ENCODE results near the gene RABGAP1L. TPM values are rescaled to one million over a fixed set of nuclear protein-coding genes. Genes with fewer than 3 reads are reported as not detected.
A peak's percentile ranks its signal among the peaks of the same experiment; 100 is the strongest.
"Not testable (repeated sequence)": the region's sequence is repeated elsewhere in the genome, so short reads cannot be mapped to it uniquely, and the experiment has no call there.

The RABGAP1L gene
- total RNA-seq, 2 experiments from 2014 or later: 20.2 to 22.6 TPM

DNA sequence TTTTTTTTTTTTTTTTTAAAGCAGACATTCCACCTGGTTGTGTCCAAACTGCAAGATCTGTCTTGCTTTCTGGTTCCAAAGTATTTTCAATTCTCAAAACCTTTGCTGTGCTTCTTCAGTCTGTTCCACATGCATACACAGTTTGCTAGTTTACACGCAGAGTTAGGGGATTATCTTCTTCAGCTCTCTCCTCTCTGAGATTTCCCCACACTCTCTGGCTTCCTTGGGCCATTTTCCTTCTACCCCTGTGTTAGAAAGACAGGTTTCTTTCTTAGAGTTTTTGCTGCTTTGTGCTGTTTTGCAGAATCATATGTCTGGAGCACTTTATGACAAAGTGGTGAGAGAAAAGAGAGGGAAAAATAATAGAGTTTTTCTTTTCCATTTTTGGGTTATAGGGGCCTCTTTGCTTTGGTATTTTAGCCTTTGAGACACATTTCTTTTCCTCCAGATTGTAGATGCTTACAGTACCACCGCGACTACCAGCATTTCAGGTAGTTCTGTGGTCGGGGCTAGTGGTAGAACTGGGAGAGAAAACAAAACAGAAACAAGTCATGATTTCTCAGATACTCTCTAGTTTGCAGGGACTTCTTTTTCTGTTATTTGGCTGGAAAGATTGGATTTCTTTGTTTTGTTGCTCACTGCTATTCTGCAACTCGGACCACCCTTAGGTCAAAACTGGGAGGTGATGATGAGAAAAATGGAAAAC lies 66.3 kb downstream of the RABGAP1L start:
- Mint-ChIP-seq H3K4me3 (no peak overlapping the region), H3K4me1 (peaks cover 11% of the 10 kb centered on the region), H3K9me3 (peaks cover 3% of the 10 kb centered on the region), H3K27me3 (no peaks in the 10 kb centered on the region), H3K27ac (no peak overlapping the region), H3K36me3 (peaks cover 39% of the 10 kb centered on the region)
- no peak for DNase-seq

GRCh38 chr1:174230399-174230798 lies 71.1 kb downstream of the RABGAP1L start:
- Mint-ChIP-seq H3K36me3 (peaks cover 34% of the 10 kb centered on the region), H3K27ac (no peak overlapping the region), H3K4me3 (no peak overlapping the region), H3K4me1 (peaks cover 3% of the 10 kb centered on the region), H3K9me3 (peaks cover 6% of the 10 kb centered on the region), H3K27me3 (no peaks in the 10 kb centered on the region)
- DNase-seq: no peak

DNA sequence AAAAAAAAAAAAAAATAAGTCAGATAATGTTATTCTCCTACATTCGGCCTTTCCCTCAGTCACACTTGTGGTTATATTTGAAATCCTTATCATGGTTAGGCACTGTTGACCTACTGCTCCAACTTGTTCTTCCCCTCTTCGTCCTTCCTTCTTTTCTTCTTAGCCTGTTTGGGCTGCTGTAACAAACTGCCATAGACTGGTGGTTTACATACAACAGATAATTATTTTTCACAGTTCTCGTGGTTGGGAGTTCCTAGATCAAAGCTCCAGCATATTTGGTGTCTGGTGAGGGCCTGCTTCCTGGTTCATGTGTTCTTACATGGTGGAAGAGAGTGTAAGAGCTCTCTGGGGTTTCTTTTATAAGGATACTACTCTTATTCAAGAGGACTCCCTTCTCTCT lies 73.4 kb downstream of the RABGAP1L start:
- Mint-ChIP-seq H3K4me1 (no peaks in the 10 kb centered on the region), H3K4me3 (no peak overlapping the region), H3K36me3 (peaks cover 28% of the 10 kb centered on the region), H3K27me3 (no peaks in the 10 kb centered on the region), H3K9me3 (peaks cover 6% of the 10 kb centered on the region), H3K27ac (no peak overlapping the region)
- no peak for DNase-seq

DNA sequence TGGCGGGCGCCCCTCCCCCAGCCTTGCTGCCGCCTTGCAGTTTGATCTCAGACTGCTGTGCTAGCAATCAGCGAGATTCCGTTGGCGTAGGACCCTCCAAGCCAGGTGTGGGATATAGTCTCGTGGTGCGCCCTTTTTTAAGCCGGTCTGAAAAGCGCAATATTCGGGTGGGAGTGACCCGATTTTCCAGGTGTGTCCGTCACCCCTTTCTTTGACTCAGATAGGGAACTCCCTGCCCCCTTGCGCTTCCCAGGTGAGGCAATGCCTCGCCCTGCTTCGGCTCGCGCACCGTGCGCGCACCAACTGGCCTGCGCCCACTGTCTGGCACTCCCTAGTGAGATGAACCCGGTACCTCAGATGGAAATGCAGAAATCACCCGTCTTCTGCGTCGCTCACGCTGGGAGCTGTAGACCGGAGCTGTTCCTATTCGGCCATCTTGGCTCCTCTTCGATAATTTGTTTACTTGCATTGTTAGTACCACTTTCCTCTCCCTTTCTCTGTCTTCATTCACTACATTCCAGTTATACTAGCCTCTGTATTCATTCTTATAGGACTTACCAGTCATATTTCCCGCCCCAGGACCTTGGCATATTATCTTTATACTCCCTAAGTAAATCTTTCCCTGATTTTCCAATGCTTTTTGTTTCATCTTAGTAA lies 79.7 kb downstream of the RABGAP1L start:
- H3K27ac Mint-ChIP-seq, H3K27me3 Mint-ChIP-seq, DNase-seq, H3K4me3 Mint-ChIP-seq, H3K4me1 Mint-ChIP-seq, H3K9me3 Mint-ChIP-seq: not testable (repeated sequence)
- H3K36me3 Mint-ChIP-seq: peaks cover 10% of the 10 kb centered on the region

DNA sequence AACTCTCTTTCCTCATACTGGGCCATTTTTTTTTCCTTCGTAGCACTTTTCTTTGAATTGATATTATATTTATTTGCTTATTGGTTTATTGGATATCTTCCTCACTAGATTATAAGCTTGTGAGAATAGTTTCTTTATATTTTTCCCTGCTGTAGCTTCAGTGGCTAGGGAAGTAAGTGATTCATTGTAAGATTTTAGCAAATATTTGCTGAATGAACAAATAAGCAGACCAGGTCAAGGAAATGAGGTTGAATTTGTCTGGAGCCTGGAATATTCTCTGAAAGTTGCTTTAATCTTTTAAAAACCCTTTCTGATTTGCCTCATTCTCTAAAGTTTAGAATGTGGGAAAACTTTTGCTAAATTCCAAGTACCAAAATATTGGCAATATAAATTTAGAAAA lies 80.2 kb downstream of the RABGAP1L start:
- DNase-seq: no peak
- H3K9me3 Mint-ChIP-seq: no peaks in the 10 kb centered on the region
- no peak overlapping the region for H3K4me3 Mint-ChIP-seq
- no peaks in the 10 kb centered on the region for H3K27me3 Mint-ChIP-seq
- no peak overlapping the region for H3K27ac Mint-ChIP-seq
- H3K36me3 Mint-ChIP-seq: peaks cover 10% of the 10 kb centered on the region
- H3K4me1 Mint-ChIP-seq: no peaks in the 10 kb centered on the region

DNA sequence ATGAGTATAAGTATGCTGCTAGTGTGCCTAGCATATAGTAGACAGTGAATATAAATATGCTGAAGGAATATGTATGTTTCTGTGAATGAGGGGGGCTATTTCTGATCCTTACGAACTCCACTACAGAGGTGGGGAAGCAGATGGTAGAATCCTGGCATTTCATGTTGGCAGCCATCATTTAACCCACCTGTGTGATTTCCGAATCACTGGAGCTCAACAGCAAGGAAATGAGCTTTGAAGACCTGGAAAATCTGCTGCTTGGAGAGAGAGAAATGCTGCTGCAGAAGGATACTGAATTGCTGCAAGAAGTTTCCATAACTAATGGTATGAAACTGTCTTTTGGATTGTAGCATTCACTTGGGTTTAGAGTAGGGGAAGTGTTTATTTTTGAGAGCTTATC lies 83.5 kb downstream of the RABGAP1L start:
- no peaks in the 10 kb centered on the region for H3K4me1 Mint-ChIP-seq
- H3K9me3 Mint-ChIP-seq: no peaks in the 10 kb centered on the region
- DNase-seq: no peak
- no peak overlapping the region for H3K4me3 Mint-ChIP-seq
- no peak overlapping the region for H3K27ac Mint-ChIP-seq
- H3K36me3 Mint-ChIP-seq: peaks cover 16% of the 10 kb centered on the region
- H3K27me3 Mint-ChIP-seq: no peaks in the 10 kb centered on the region

DNA sequence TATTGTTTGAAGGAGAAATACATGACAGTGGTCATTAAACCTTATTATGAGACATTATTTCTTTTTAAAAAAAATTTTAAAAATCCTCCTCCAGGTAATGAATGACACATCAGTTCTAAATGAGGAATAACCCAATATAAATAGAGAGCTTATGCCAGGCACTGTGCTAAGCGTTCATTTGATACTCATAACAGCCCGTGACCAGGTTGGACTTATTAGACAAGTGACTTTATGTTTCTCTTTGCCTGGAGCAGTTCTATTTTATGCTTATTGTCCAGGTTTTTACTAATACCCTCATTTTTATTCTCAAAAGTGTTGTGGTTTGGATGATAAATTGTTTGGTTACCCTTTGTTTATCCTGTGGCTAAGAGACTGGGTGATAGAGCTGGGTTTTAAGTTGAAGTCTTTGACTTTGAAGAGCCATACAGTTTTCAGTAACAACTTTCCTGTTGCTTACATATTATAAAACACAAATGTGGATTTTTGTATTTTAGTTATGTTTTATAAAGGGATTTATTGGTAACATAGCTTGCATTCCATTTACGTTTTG lies 84.2 kb downstream of the RABGAP1L start:
- Mint-ChIP-seq H3K36me3 (peaks cover 13% of the 10 kb centered on the region), H3K4me3 (no peak overlapping the region), H3K27me3 (no peaks in the 10 kb centered on the region), H3K4me1 (no peaks in the 10 kb centered on the region), H3K9me3 (no peaks in the 10 kb centered on the region), H3K27ac (no peak overlapping the region)
- DNase-seq: no peak

DNA sequence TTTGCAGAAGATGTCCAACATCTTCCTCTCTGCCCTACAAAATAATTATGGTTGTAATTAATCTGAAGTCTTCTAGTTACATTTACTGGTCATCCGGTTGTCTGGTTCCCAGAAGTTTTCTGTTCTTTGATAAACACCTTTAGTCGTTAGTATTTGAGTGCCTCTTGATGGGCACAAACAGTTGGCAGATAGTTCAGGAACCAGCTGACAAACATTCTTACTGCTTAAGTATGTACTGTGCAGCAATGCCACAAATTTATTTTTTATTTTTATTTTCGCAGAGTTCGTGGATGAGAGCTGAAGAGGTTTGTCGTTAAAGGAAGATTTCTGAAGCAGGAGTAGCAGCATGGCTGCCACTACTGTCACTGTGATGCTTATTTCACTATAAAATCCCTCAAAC lies 84.7 kb downstream of the RABGAP1L start:
- H3K4me1 Mint-ChIP-seq: no peaks in the 10 kb centered on the region
- no peaks in the 10 kb centered on the region for H3K27me3 Mint-ChIP-seq
- H3K27ac Mint-ChIP-seq: no peak overlapping the region
- no peaks in the 10 kb centered on the region for H3K9me3 Mint-ChIP-seq
- no peak for DNase-seq
- no peak overlapping the region for H3K4me3 Mint-ChIP-seq
- peaks cover 13% of the 10 kb centered on the region for H3K36me3 Mint-ChIP-seq

DNA sequence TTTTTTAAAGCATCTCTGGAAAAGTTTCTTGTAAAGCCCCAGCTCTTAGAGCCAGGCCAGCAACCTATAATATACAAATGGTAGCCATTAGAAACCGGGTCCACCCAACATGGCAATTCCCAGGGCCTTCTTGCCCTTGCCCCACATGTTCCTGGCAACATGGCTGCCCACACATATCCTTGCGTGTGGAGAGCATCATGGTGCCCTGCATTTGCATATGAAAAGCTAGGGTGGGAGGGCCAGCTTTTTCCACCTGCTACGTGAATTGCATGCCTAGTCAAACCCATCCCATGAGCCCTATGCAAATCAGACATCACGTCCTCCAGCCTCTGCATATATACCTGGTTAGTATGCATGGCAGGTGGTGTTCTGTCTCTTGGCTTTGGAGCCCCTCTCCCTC lies 88.2 kb downstream of the RABGAP1L start:
- Mint-ChIP-seq H3K4me1 (no peaks in the 10 kb centered on the region), H3K27me3 (no peaks in the 10 kb centered on the region), H3K27ac (no peak overlapping the region), H3K36me3 (peaks cover 10% of the 10 kb centered on the region), H3K4me3 (no peak overlapping the region), H3K9me3 (no peaks in the 10 kb centered on the region)
- DNase-seq: no peak

DNA sequence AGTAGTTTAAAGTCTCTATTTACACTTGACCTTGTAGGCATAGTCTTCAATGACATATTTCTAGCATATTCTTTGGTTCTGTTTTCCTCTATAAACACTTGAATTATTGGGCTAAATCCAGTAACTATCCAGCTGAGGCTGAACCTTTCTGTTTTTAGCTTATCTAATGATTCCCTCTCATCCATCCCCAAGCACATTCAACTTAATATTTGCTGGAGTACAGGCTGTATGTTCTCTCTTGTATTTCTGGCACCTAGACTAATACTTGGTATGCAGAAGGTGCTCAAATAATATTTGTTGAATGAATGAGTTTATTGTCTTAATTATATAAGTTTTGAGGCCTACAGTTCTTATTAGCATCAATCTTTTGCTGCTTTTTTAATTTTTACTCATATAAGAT lies 88.7 kb downstream of the RABGAP1L start:
- H3K36me3 Mint-ChIP-seq: peaks cover 5% of the 10 kb centered on the region
- no peaks in the 10 kb centered on the region for H3K4me1 Mint-ChIP-seq
- H3K27ac Mint-ChIP-seq: no peak overlapping the region

GRCh38 chr1:174256386-174256785 lies 97.1 kb downstream of the RABGAP1L start:
- not testable (repeated sequence) for H3K9me3 Mint-ChIP-seq, DNase-seq, H3K27ac Mint-ChIP-seq

More for the DNA sequence above, 88.7 kb downstream of the RABGAP1L start:
- no peak for DNase-seq
- no peaks in the 10 kb centered on the region for H3K27me3 Mint-ChIP-seq
- H3K9me3 Mint-ChIP-seq: no peaks in the 10 kb centered on the region
- no peak overlapping the region for H3K4me3 Mint-ChIP-seq

GRCh38 chr1:174258148-174258550 lies 98.8 kb downstream of the RABGAP1L start:
- no peak overlapping the region for H3K27ac Mint-ChIP-seq
- peaks cover 14% of the 10 kb centered on the region for H3K36me3 Mint-ChIP-seq
- H3K27me3 Mint-ChIP-seq: no peaks in the 10 kb centered on the region
- peak; percentile 17 for DNase-seq
- H3K4me3 Mint-ChIP-seq: no peak overlapping the region
- no peaks in the 10 kb centered on the region for H3K4me1 Mint-ChIP-seq
- peaks cover 2% of the 10 kb centered on the region for H3K9me3 Mint-ChIP-seq

More at GRCh38 chr1:174256386-174256785, 97.1 kb downstream of the RABGAP1L start:
- H3K4me3 Mint-ChIP-seq, H3K27me3 Mint-ChIP-seq, H3K4me1 Mint-ChIP-seq: not testable (repeated sequence)
- H3K36me3 Mint-ChIP-seq: peaks cover 14% of the 10 kb centered on the region

GRCh38 chr1:174262349-174263241 lies 103.3 kb downstream of the RABGAP1L start:
- Mint-ChIP-seq H3K27me3 (no peaks in the 10 kb centered on the region), H3K4me1 (no peaks in the 10 kb centered on the region), H3K4me3 (no peak overlapping the region), H3K9me3 (no peaks in the 10 kb centered on the region), H3K27ac (no peak overlapping the region), H3K36me3 (no peaks in the 10 kb centered on the region)
- no peak for DNase-seq

DNA sequence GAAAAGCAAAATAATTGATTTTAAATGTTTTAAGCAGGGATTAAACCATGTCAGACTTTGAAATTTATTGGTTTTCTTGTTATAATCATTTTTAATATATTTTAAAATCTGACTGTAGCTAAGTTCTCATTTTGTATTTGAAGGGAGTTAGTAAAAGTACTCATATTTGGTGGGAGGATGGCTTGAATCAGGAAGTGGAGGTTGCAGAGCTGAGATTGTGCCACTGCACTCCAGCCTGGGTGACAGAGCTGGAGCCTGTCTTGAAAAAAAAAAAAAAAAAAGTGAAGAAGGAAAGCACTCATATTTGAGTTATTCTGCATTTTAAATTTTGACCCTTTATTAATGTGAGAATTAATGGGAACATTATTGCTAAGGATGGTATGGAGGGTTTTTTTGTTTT lies 106.0 kb downstream of the RABGAP1L start:
- Mint-ChIP-seq H3K36me3 (peaks cover 2% of the 10 kb centered on the region), H3K27me3 (no peaks in the 10 kb centered on the region), H3K4me3 (no peak overlapping the region), H3K27ac (no peak overlapping the region), H3K9me3 (no peaks in the 10 kb centered on the region), H3K4me1 (no peaks in the 10 kb centered on the region)
- no peak for DNase-seq

GRCh38 chr1:174266476-174266875 lies 107.2 kb downstream of the RABGAP1L start:
- no peak overlapping the region for H3K27ac Mint-ChIP-seq

More at GRCh38 chr1:174266476-174266875, 107.2 kb downstream of the RABGAP1L start:
- Mint-ChIP-seq H3K27me3 (no peaks in the 10 kb centered on the region), H3K36me3 (peaks cover 2% of the 10 kb centered on the region), H3K4me3 (no peak overlapping the region), H3K4me1 (no peaks in the 10 kb centered on the region), H3K9me3 (no peaks in the 10 kb centered on the region)
- no peak for DNase-seq

Data from activated naive CD8-positive, alpha-beta T cell treated with anti-CD3 and anti-CD28 coated beads for 36 hours (primary cell).